WI38 (cell line): ENCODE measurements around the gene MED25.

Experiments
- H3K4me3 ChIP-seq: 2 replicates; pipeline ENCODE4 v1.5.1; 2011; ENCODE audit warnings: low read depth, mild to moderate bottlenecking, control low read depth, low read length
- CTCF ChIP-seq: IDR thresholded peaks from 2 replicates; pipeline ENCODE4 v1.5.1; 2012; ENCODE audit warnings: low read depth, mild to moderate bottlenecking, control low read depth, low read length

The MED25 gene

GRCh38 chr19:49871349-49871985 is 53.4 kb downstream of the MED25 start:
- no peak for TF ChIP-seq CTCF
- H3K4me3 ChIP-seq, result no peak overlapping the region

GRCh38 chr19:49872245-49873128 is 54.4 kb downstream of the MED25 start:
- TF ChIP-seq CTCF, result no peak

GRCh38 chr19:49873129-49873521 is 55.0 kb downstream of the MED25 start:
- no peak for TF ChIP-seq CTCF
- no peak overlapping the region for H3K4me3 ChIP-seq

More at GRCh38 chr19:49872245-49873128, 54.4 kb downstream of the MED25 start:
- H3K4me3 ChIP-seq, result no peak overlapping the region

GRCh38 chr19:49873834-49874233 is 55.7 kb downstream of the MED25 start:
- H3K4me3 ChIP-seq, result no peak overlapping the region
- no peak for TF ChIP-seq CTCF

GRCh38 chr19:49874503-49875157 is 56.5 kb downstream of the MED25 start:
- TF ChIP-seq CTCF, result no peak
- no peak overlapping the region; the same call in 1 of the 2 replicates for H3K4me3 ChIP-seq

GRCh38 chr19:49875177-49875576 is 57.1 kb downstream of the MED25 start:
- H3K4me3 ChIP-seq, result peak overlapping the region; percentile 89
- TF ChIP-seq CTCF, result no peak

- peak overlapping the region; percentile 89 for H3K4me3 ChIP-seq
- no peak for TF ChIP-seq CTCF
Measured at GRCh38 chr19:49875857-49876421, 57.9 kb downstream of the MED25 start.
